HEK293 (cell line): ENCODE results near the gene MYL3.
"Not testable (repeated sequence)": the region's sequence is repeated elsewhere in the genome, so short reads cannot be mapped to it uniquely, and the experiment has no call there.

Experiments used
- CTCF ChIA-PET: fragments of 350-600 bp; formaldehyde crosslinking; extraction: SDS; loops from one replicate; lab custom pipeline; 2021; ENCODE audit warnings: antibody characterized with exemption; lab: Yijun Ruan, JAX
- POLR2A ChIA-PET: fragments of 300-600 bp; formaldehyde crosslinking; extraction: SDS; loops from one replicate; lab custom pipeline; 2020; ENCODE audit warnings: antibody characterized with exemption, inconsistent platforms; lab: Yijun Ruan, JAX
- H3K27ac ChIP-seq: fragments of 200-500 bp; sonication (Bioruptor generic); 2 replicates; pipeline ENCODE4 v1.5.1; 2014; ENCODE audit warnings: low read depth, low read length, control low read depth, inconsistent platforms; ENCODE audit errors: extremely low read depth
- H3K36me3 ChIP-seq, 2 experiments: fragments of 200-500 bp in 1 of 2; sonication (Bioruptor generic) in 1 of 2; 1 replicate in 1 of 2; 2 replicates in 1 of 2; pipeline ENCODE4 v1.5.1; 2014 to 2017; ENCODE audit warnings: inconsistent platforms in 2 of 2, low read length in 2 of 2; ENCODE audit not compliant: control insufficient read depth in 2 of 2, insufficient read depth in 1 of 2
- H3K4me1 ChIP-seq: fragments of 200-500 bp; sonication (Bioruptor generic); 2 replicates; pipeline ENCODE4 v1.5.1; 2014; ENCODE audit warnings: mild to moderate bottlenecking, low read length, inconsistent platforms; ENCODE audit not compliant: control insufficient read depth, insufficient read depth
- H3K4me3 ChIP-seq: 2 replicates; pipeline ENCODE4 v1.5.1; 2011; ENCODE audit warnings: low read depth, mild to moderate bottlenecking, control low read depth, low read length, moderate library complexity
- H3K9me3 ChIP-seq: fragments of 200-500 bp; sonication (Bioruptor generic); 2 replicates; pipeline ENCODE4 v1.5.1; 2014; ENCODE audit warnings: low read depth, low read length, inconsistent platforms; ENCODE audit not compliant: control insufficient read depth, insufficient read depth
- BCL6B ChIP-seq: fragments of 450-650 bp; formaldehyde crosslinking; IDR thresholded peaks from 2 replicates; pipeline ENCODE4 v1.5.1; 2017; ENCODE audit warnings: missing biosample characterization, missing genetic modification characterization
- CTCF ChIP-seq: fragments of 450-650 bp; formaldehyde crosslinking; IDR thresholded peaks from 2 replicates; pipeline ENCODE4 v1.5.1; 2016; ENCODE audit warnings: missing biosample characterization, missing genetic modification characterization
- ELK4 ChIP-seq: IDR thresholded peaks from 2 replicates; pipeline ENCODE4 v1.6.1; 2011; ENCODE audit warnings: mild to moderate bottlenecking, low read depth, low read length, borderline replicate concordance
- SP2 ChIP-seq: fragments of 450-650 bp; formaldehyde crosslinking; IDR thresholded peaks from 2 replicates; pipeline ENCODE4 v1.5.1; 2016; ENCODE audit warnings: missing biosample characterization, missing genetic modification characterization
- ZFP41 ChIP-seq: fragments of 450-650 bp; formaldehyde crosslinking; IDR thresholded peaks from 2 replicates; pipeline ENCODE4 v1.5.1; 2016; ENCODE audit warnings: missing biosample characterization, missing genetic modification characterization, borderline replicate concordance
- ZNF184 ChIP-seq: fragments of 450-650 bp; IDR thresholded peaks from 2 replicates; pipeline ENCODE4 v1.5.1; 2018; ENCODE audit warnings: missing biosample characterization, mild to moderate bottlenecking, missing genetic modification characterization
- ZNF214 ChIP-seq: fragments of 450-650 bp; formaldehyde crosslinking; IDR thresholded peaks from 2 replicates; pipeline ENCODE4 v1.5.1; 2017; ENCODE audit warnings: missing biosample characterization, mild to moderate bottlenecking, missing genetic modification characterization, borderline replicate concordance
- ZNF221 ChIP-seq: fragments of 450-650 bp; formaldehyde crosslinking; IDR thresholded peaks from 2 replicates; pipeline ENCODE4 v1.5.1; 2017; ENCODE audit warnings: missing biosample characterization, missing genetic modification characterization, borderline replicate concordance
- ZNF404 ChIP-seq: fragments of 450-650 bp; formaldehyde crosslinking; IDR thresholded peaks from 2 replicates; pipeline ENCODE4 v1.5.1; 2017; ENCODE audit warnings: missing biosample characterization, missing genetic modification characterization
- ZNF449 ChIP-seq: fragments of 450-650 bp; formaldehyde crosslinking; IDR thresholded peaks from 2 replicates; pipeline ENCODE4 v1.5.1; 2017; ENCODE audit warnings: missing biosample characterization, mild to moderate bottlenecking, missing genetic modification characterization, moderate library complexity
- ZNF510 ChIP-seq: fragments of 450-650 bp; formaldehyde crosslinking; IDR thresholded peaks from 2 replicates; pipeline ENCODE4 v1.5.1; 2018; ENCODE audit warnings: mild to moderate bottlenecking, missing genetic modification characterization, missing biosample characterization; ENCODE audit not compliant: insufficient replicate concordance
- ZNF513 ChIP-seq: fragments of 450-650 bp; IDR thresholded peaks from 2 replicates; pipeline ENCODE4 v1.5.1; 2018; ENCODE audit warnings: missing biosample characterization, missing genetic modification characterization
- ZNF529 ChIP-seq: fragments of 450-650 bp; formaldehyde crosslinking; IDR thresholded peaks from 2 replicates; pipeline ENCODE4 v1.5.1; 2017; ENCODE audit warnings: missing genetic modification characterization, missing biosample characterization; ENCODE audit not compliant: insufficient replicate concordance
- ZNF544 ChIP-seq: fragments of 450-650 bp; formaldehyde crosslinking; IDR thresholded peaks from 2 replicates; pipeline ENCODE4 v1.5.0; 2017; ENCODE audit warnings: missing biosample characterization, missing genetic modification characterization
- ZNF585B ChIP-seq: fragments of 450-650 bp; formaldehyde crosslinking; IDR thresholded peaks from 2 replicates; pipeline ENCODE4 v1.5.1; 2016; ENCODE audit warnings: missing biosample characterization, missing genetic modification characterization
- ZNF621 ChIP-seq: fragments of 450-650 bp; formaldehyde crosslinking; IDR thresholded peaks from 2 replicates; pipeline ENCODE4 v1.5.1; 2017; ENCODE audit warnings: missing biosample characterization, missing genetic modification characterization
- ZNF658 ChIP-seq: fragments of 450-650 bp; formaldehyde crosslinking; IDR thresholded peaks from 2 replicates; pipeline ENCODE4; 2016; ENCODE audit warnings: missing biosample characterization, missing genetic modification characterization

MYL3 gene

GRCh38 chr3:46863261-46863782 is at the start of gene MYL3:
Gene MYL3 (minus strand): TSS chr3:46863444. CDS start chr3:46863390, 54 bp downstream.
- CTCF ChIA-PET, result interaction anchor here (1.5 kb wide), 1 partner anchor 31 kb away, joined by 3 read pairs; no protein-coding TSS in a partner anchor
- POLR2A ChIA-PET, result no interaction called here
- TF ChIP-seq CTCF (tag by site-specific recombination) (no peak), ZNF585B (no peak), ELK4 (no peak), ZNF404 (tag by site-specific recombination) (no peak), SP2 (no peak), ZNF221 (tag by site-specific recombination) (no peak), BCL6B (tag by site-specific recombination) (no peak), ZNF510 (tag by site-specific recombination) (no peak), ZFP41 (tag by site-specific recombination) (no peak), ZNF658 (tag by site-specific recombination) (no peak), ZNF621 (tag by site-specific recombination) (no peak), ZNF214 (tag by site-specific recombination) (no peak), ZNF529 (tag by site-specific recombination) (no peak), ZNF184 (tag by site-specific recombination) (no peak)
- TF ChIP-seq, all 188 proteins: peak for 0
- no peaks in the 10 kb centered on the region for H3K36me3 ChIP-seq
- H3K9me3 ChIP-seq, result no peaks in the 10 kb centered on the region
- no peaks in the 10 kb centered on the region for H3K4me1 ChIP-seq
- no peak within 1 kb of the TSS for H3K27ac ChIP-seq
- H3K4me3 ChIP-seq, result no peak within 1 kb of the TSS

GRCh38 chr3:46912986-46913385 is 49.7 kb upstream of the MYL3 start:
- Histone ChIP-seq H3K4me3 (no peak overlapping the region), H3K27ac (no peak overlapping the region), H3K36me3 (peaks cover 0 to 14% of the 10 kb centered on the region in 2 experiments; a peak in 1 of 3 replicates), H3K9me3 (no peaks in the 10 kb centered on the region), H3K4me1 (peaks cover 5% of the 10 kb centered on the region; the same call in 1 of the 2 replicates)
- CTCF ChIA-PET, result interaction anchor here (0.6 to 2.2 kb wide), 13 partner anchors 11 to 425 kb away, joined by 3 to 10 read pairs (median 4); no protein-coding TSS in a partner anchor
- POLR2A ChIA-PET, result interaction anchor here (0.9 to 1.8 kb wide), 3 partner anchors 9 to 66 kb away, joined by 3 to 7 read pairs (median 4); partner anchors contain the start of gene NBEAL2
- no peak for TF ChIP-seq ZNF513 (tag by site-specific recombination)
- no peak for TF ChIP-seq ZNF449 (tag by site-specific recombination)
- TF ChIP-seq ZNF544 (tag by site-specific recombination), result no peak

- POLR2A ChIA-PET, H3K9me3 ChIP-seq, H3K27ac ChIP-seq, H3K36me3 ChIP-seq, H3K4me3 ChIP-seq, H3K4me1 ChIP-seq: not testable (repeated sequence)
- CTCF ChIA-PET, result interaction anchor here (0.6 kb wide), 1 partner anchor 11 kb away, joined by 3 read pairs; no protein-coding TSS in a partner anchor
Observed at GRCh38 chr3:46910914-46911313, 47.7 kb upstream of the MYL3 start.
